Keratinocyte (primary cell): ENCODE data around the gene PRPF38A.

Experiments used
- CTCF ChIP-seq, 3 experiments: IDR thresholded peaks in 1 of 3; conservative IDR thresholded peaks in 1 of 3; optimal IDR thresholded peaks in 1 of 3; 2 replicates in 2 of 3; 3 replicates in 1 of 3; pipeline versions ENCODE3 to v1.5.1; 2011; ENCODE audit warnings: low read length in 3 of 3, mild to moderate bottlenecking in 3 of 3, moderate library complexity in 2 of 3, control low read depth in 1 of 3, inconsistent platforms in 1 of 3; ENCODE audit not compliant: insufficient read depth in 2 of 3; ENCODE audit errors: extremely low read depth in 1 of 3
- EZH2 ChIP-seq: IDR thresholded peaks from one replicate; pipeline ENCODE4 v1.6.1; 2012; ENCODE audit warnings: inconsistent platforms, mild to moderate bottlenecking, low read length, moderate library complexity

GRCh38 chr1:52436817-52437216 is 32.4 kb downstream of the PRPF38A start:
- TF ChIP-seq CTCF (optimal IDR thresholded peaks at IDR 0.05 in 1 of 3, IDR thresholded peaks at IDR 0.05 in 1 of 3, conservative IDR thresholded peaks at IDR 0.05 in 1 of 3; ENCODE audit: extremely low read depth in 1 of 3, insufficient read depth in 2 of 3, low read length in 3 of 3), result no peak
- TF ChIP-seq EZH2, result no peak
